CD4-positive, alpha-beta T cell treated with Interleukin-6 for 4 hours (primary cell): Measurements from ENCODE around the gene ERN1.

Experiments
- DNase-seq: peaks from one replicate; pipeline ENCODE4 v3.0.0-alpha.2; 2020; ENCODE audit warnings: mixed read lengths

ERN1 gene

DNA sequence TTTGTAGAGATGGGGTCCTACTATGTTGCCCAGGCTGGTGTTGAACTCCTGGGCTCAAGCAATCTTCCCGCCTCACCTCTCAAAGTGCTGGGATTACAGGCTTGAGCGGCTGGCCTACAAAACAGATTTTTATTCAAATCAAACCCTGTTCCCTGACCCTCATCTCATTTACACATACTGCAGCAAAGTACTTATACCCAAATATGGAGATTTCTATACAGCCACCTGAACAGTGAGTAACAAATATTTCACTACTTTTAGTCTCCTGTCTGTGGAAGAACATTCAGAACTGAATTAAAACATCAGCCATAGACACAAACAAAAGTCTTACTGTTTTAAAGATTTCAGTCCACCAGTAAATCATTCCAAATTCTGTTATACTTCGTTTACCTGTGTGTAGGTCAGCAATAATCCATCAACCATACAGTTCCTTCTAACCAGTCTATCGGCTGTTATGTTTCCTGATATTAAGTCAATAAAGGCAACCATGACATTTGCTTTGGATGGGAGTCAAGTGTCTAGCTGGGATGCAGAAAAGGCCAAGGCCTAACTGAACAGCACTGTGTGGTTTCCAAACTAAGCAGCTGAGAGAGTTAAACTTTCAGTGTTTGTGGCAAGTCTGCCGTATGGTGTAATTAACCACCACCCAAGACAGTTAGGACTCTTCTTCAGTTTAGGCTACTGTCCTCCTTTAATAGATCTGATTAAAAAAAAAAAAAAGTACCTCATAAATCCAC lies 22.3 kb downstream of the ERN1 start:
- no peak for DNase-seq

DNA sequence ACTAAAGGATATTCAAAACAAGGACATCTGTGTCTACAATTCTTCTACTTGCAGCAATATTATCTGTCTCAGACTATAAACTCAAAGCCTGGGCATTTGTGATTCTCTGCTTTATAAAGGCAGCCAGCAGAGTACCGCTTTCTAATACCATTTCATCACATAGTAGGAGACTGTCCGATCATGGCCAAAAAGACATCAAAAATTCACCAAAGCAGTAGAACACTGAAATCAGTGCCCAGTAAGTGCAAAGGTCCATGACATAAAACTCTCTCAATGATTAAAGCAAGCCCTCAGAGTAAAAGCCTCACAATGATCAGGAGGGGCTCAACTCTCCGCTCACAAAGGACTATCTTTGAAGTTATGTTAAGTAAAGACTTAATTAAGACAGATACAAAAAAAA lies 23.0 kb downstream of the ERN1 start:
- DNase-seq: no peak

DNA sequence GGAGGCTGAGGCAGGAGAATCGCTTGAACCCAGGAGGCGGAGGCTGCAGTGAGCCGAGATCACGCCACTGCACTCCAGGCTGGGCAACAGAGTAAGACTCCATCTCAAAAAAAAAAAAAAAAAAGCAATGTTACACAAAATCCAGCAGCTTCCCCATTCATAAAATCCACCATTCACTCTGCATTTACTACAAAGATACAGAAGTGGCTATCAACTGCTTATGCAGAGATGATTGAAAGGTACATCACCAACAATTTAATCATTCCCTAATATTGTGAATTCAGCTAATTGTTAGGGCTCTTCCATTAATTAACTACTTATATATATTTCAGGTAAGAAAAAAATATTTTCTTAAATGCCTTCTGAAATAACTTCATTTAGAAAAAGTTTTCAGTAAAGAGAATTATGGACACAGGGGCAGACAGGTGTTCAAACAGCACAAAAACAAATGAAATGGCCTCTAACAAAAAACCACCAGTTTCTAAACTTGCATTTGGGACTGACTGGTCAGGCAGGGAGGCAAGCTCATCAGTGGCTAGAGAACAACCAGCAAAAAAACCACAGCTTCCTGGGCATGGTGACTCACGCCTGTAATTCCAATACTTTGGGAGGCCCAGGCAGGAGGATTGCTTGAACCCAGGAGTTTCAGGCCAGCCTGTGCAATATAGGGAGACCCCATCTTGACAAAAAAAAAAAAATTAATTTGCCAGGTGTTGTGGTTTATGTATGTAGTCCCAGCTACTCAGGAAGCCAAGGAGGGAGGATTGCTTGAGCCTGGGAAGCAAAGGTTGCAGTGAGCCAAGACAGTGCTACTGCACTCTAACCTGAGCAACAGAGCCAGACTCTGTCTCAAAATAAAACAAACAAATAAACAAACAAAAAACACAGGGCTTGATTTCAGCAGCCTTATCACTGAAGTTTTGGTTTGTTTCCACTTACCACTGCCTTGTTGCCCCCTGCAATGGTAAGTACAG lies 26.3 kb downstream of the ERN1 start:
- DNase-seq: peak; percentile 11

DNA sequence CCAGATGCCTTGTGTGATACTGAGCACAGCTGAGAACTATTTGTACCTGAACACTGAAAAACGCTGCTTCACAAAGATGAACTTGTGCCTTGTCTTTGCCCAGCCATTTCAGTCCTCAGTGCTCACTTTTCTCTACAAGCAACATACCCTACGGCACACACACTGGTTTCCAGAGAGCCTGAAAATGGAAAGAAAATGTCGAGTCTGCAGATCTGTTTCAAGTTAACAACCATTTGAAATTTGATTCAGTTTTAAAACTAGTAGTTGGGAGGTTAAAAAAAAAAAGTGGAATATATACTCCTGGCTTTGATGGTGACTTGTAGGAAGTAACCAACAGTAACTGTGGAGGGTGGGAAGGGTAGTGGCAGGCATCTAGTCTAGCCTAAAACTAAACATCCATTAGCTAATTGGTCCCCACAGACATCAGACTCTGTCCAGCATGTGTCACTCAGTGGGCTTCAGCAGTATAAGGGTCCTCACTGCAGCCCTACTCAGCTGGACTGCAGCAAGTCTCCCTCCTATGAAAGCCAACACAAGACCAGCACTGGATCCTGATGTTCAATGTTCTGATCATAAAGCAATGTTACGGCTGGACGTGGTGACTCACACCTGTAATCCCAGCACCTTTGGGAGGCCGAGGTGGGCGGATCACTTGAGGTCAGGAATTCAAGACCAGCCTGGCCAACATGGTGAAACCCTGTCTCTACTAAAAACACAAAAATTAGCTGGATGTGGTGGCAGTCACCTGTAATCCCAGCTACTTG lies 27.1 kb downstream of the ERN1 start:
- no peak for DNase-seq

DNA sequence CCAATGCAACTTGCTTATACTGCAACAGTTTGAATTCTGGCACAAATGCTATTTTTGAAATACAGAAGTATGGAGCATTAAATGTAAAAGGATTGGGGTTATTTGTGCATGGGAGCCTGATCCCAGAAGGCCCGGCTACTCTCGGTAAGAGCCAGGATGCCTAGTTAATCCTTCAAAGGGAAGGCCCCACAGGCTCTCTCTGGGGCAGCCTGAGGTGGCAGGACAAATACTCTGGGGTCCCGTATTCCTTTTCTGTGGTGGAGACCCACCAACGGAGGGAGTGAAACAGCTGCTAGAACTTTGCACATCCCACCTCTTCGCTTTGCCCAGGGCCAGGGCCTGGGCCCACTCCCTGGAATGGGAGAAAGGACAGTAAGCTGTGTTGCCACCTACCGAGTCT lies 30.4 kb downstream of the ERN1 start:
- no peak for DNase-seq

DNA sequence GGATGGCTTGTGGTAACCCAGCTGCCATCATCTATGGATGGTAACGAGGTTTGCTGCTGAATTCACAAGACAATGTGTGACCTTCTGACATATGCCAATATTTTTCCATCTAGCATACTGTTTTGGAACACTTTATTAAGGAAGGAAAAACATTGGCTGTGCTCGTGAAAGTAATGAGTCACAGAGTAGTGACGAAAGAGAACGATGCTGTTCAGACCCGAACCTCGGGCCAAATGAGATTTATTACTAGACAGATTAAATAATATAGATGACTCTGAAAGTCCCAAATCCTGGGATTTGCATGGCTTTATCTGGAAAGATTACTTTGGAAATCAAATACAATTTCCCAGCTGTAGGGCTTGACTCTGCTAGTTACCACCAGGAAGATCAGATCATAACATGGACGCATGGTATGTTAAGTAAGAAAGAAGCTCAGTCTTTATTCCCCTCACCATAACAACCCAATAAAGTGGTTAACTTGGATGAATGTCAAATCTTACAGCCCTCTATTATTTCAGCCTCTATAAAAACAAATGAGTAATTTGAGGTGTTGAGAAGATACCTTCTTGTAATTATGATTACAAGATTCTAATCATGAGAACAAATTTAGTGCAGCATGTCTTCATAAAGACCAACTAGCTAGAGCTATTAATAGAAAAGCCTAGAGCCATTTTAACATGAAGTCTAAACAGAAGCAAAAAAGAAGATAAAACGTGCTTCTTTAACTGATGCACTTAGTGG lies 32.6 kb downstream of the ERN1 start:
- no peak for DNase-seq

DNA sequence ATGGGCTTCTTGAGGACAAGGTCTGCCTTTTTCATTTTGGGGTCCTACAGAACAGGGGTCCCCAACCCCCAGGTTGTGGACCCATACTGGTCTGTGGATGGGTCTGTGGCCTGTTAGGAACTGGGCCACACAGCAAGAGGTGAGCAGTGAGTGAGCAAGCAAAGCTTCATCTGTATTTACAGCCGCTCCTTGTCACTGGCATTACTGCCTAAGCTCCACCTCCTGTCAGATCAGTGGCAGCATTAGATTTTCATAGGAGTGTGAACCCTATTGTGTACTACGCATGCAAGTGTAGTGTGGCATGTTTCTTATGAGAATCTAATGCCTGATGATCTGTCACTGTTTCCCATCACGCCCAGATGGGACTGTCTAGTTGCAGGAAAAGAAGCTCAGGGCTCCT lies 33.9 kb downstream of the ERN1 start:
- no peak for DNase-seq

DNA sequence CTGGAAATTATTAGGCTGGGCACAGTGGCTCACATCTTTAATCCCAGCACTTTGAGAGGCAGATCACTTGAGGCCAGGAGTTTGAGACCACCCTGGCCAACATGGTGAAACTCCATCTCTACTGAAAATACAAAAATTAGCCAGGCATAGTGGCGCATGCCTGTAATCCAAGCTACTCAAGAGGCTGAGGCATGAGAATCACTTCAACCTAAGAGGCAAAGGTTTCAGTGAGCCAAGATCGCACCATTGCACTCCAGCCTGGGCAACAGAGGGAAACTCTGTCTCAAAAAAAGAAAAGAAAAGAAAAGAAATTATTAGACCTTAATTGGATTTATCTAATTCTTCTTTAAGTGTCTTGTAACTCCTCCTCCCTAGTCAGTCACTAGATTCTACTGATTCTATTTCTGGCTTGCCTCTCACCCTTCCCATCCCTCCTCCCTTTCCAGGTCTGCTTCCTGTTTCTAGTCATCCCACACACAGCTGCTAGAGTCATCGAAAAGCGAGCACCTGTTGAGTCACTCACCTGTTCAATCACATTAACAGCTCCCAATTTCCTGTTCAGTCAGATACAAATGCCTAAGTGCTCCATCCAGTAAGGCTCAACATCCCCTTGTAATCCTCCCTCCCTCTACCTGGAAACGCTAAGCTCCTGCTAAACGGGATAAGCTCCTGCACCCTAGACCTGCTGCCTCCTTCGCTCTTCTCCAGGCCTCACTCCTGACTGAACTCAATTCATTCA lies 34.6 kb downstream of the ERN1 start:
- peak; percentile 17 for DNase-seq

DNA sequence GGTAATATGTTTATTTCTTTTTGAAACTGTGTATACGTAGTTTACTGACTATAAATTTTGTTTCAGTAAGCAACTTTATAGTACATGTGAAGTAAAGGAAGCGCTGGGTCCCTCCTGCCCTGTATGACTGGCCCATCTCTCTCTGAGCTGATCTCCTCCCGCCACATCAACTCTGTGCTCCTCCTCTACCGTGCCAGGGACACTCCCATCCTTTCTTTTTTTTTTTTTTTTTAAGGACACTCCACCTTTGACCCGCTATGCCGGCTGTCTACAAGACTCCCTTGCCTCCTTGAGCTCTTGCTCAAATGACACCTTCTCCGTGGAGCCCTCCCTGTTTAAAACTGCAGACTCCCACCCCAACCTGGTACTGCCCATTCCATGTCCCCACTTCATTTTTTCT lies 35.5 kb downstream of the ERN1 start:
- DNase-seq: no peak

DNA sequence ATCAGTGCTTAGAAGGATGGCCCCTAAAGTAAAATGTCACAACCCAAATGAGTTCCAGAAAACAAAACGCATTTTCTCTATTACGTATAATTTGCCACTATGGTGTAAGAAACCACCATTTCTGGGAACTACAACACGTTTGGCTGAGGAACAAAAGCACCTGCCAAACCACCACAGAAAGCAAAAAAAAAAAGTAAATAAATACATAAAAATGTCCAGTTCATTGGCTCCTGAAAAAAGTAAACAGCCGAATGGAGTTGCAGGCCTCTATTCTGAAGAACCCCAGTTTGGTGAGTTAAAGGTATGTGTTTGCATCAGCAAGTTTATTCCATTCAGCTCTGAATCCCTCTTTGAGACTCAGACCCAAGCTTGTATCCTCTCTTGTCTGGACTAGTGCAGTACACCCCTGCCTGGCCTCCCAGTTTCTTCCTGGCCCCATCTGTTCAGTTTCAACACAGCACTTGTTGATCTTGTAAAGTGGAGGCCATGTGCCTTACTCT lies 36.9 kb downstream of the ERN1 start:
- no peak for DNase-seq

DNA sequence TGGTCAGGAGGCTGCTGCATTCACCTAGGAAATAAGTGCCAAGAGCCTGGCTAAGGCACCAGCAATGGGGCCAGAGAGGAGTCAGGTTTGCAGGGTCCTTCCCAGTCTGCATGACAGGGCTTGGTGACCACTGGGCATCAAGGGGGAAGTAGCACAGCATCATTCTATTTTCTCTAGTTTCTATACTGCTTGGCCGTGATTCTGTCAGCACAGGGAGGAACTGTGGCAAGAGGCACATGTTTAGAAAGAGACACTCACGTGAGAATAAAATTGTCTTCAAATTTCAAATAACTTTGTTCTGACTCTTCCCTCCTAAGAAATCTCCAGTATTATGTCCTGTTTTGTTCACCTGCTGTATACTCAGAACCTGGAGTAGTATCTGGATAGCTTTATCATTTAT lies 37.8 kb downstream of the ERN1 start:
- no peak for DNase-seq

DNA sequence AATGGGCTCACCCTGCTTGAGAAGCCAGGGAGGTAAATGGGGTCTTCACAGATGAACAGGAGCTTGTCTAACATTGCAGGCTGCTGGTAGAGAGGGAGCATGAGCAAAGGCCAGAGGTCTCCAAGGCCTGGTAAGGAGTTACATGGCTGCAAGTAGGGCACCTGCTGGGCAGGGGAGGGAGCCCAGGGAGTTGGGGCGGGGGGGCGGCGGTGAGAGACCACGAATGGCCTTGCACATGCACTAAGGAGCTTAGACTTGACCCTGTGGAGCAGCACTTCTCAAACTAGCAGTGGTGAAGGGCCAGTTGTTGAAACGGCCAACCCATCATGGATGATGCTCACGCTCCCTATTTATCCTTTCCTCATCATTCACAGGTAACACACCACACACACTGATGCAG lies 38.4 kb downstream of the ERN1 start:
- DNase-seq: no peak

DNA sequence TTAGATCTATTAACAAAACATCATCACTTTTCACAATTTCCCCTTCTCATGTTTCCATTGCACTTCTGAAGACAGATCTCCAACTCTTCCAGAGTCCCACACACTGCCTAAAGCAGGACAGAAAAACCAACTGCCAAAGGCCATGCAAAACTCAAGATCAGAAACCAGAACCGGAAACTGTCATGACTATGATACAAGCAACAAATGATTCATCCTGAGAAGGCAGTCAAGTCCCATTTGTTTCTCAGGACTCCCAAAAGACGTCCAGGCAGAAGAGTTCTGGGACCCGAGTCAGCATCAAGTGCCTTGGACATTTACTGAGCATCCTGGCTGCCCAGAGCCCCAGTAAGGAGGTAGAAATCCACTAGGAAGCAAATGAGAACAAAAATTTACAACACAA lies 38.8 kb downstream of the ERN1 start:
- DNase-seq: peak; percentile 16

DNA sequence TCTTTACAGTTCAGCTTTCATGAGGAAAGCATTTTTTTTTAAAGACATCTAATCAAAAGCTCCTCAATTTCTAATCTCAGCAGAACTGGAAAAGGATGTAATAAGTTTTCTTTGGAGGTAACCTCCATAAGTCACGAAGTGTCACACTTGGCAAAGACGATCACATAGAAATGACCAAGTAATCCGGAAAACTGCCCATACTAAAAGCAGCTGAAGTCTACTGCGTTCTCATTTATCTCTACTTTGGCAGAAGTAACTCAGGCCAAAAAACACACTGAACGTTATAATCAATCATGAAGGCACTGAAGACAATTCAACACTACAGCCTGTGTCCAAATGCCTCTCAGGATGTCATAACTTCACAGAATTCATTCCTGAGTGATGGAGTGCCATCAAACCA lies 39.8 kb downstream of the ERN1 start:
- no peak for DNase-seq

DNA sequence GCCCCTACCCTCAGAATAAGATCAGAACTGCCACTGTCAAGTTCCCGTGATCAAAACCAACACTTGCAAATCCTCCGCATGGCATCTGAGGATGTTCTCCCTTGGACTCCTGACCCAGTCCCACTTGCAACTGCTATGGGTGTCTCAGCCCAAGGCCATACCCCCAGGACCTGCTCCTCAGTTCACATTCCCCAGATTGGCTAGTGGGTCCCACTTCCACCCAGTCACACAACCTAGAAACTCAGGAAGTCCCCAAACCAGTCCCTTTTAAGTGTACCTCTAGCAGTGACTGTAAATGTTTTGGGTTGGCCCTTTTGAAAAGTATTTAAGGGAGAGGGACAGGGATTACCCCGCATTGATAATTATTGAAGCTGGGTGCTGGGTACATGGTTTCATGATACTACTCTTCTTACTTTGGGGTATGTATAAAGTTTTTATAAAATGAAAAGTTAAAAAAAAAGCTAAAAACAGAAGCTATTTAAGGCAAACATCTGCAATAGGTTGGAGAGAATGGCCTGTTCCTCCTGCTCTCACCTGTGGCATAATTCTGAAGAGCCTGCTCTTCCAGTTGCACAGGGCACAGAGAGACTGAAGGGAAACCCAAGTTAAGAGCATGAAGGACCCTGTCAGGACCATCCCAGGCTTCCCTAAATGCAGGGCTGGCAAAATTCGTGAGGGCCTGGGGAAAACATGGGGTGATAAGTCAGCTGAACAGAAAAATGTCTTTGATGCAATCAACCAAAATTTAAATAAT lies 42.5 kb downstream of the ERN1 start:
- no peak for DNase-seq

DNA sequence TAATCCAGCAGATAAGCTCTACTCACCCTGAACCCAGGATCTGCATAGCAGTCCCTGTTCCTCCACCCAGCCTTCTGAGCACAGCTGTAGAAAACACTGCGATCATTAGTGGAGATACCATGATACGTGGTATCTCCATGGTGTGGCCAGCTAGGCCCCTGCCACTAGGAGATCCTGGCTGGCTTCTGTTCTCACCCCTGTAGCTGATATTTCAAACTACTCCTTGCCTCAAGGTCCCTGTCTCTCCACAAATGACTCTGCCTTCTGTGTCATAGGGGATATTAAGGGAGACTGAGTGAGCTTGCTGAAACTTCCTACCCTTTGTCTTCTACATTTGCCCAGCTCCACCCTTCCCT lies 44.3 kb downstream of the ERN1 start:
- no peak for DNase-seq

DNA sequence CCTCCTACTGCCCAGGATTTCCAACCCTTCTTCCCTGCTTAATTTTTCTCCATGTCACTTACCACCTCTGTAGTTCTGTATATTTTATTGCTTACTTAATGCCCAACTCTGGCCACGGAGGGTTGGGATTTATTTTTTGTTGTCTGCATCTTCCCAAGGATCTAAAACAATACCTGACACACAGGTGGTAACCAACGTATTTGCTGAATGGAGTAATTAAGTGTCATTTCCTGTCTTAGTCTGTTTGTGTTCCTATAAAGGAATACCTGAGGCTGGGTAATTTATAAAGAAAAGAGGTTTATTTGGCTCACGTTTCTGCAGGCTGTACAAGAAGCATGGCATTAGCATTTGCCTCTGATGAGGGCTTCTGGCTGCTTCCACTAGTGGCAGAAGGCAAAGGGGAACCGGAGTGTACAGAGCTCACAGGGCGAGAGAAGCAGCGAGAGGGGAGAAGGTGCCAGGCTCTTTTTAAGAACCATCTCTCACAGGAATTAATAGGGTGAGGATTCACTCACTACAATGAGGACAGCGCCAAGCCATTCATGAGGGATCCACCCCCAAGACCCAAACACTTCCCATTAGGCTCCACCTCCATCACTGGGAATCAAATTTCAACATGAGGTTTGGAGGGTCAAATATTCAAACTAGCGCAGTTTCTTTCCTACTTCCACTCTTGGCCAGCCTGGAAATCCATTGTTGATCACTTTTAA lies 44.8 kb downstream of the ERN1 start:
- DNase-seq: no peak

DNA sequence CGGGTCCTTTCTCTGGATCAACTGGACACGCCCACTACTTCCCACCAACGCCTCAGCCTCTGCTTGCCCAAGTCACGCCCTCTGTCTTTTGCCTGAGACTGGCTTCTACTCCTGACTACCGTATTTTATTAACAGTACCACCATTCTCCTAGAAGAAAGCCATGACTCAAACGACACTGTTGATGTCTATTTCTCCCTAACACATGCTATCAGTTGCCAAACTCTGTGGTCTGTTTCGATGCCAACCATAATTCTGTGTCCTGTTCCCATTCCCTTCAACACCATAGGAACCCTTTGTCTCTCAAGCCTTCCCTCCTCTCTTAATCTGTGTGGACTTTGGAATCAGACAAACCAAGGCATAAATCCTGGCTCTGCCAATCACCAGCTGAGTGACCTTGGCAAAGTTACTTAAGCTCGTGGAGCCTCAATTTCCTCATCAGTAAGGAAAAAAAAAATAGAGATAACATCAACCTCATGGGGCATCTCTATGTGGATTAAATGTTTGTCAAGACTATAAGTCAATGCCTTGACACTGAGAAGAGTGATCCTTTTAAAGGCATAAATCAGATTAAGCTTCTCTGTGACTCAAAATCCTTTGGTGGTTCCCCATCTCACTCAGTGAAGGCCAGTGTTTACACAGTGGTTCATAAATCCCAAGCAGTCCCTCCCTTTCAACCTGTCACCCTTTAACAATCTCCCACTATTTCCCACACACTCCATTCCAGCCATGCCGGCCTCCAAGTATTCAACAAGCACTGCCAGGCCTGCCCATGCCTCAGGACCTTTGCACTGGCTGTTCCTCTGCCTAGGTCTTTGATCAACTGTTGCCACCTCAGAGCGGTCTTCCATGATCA lies 45.6 kb downstream of the ERN1 start:
- DNase-seq: no peak

DNA sequence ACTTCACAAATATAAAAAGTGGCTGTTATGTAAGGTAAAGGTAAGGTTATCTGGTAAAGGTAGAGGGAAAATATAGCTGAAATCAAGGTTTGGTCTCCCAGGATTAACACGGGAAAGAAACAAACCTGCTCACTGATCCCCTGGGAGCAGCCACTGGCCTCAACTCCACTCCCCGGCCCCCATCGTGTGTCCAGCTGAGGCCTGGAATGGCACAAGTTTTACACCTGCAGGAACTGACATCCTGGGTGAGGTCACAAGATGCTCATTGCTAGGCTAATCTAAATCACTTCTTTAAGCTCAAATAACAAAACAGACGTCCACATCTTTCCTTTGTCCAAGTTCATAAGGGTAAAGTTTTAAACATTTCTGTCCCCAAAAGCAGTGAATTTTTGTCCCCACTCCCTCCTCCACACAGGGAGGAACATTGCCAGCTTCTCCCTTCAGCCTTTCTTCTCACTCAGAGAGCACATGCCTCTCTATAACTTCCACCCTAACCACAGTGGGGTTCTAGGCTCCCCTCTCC lies 46.3 kb downstream of the ERN1 start:
- no peak for DNase-seq
